CD4-positive, CD25-positive, alpha-beta regulatory T cell (primary cell): ENCODE measurements around the gene METAP2. TPM values are rescaled to one million over a fixed set of nuclear protein-coding genes. Genes with fewer than 3 reads are reported as not detected.
"Not testable (repeated sequence)": the region's sequence is repeated elsewhere in the genome, so short reads cannot be mapped to it uniquely, and the experiment has no call there.

Experiments used
- ATAC-seq, 2 donors: fragments of 150-1000 bp; cut with Tn5 transposase; one replicate each; pipeline ENCODE4 v1.10.0; 2021; ENCODE audit warnings: low read depth in 2 of 2, moderate number of reproducible peaks in 2 of 2, moderate library complexity in 1 of 2
- DNase-seq, 3 donors: peaks; one replicate each; pipeline versions ENCODE4 v3.0.0 to v3.0.0-alpha.2; 2012 to 2022; ENCODE audit warnings: mixed read lengths in 1 of 3
- H3K27ac ChIP-seq: one replicate; pipeline ENCODE4 v1.7.0; 2013; ENCODE audit warnings: mild to moderate bottlenecking, low read length; ENCODE audit not compliant: insufficient read depth, poor library complexity, severe bottlenecking
- H3K27me3 ChIP-seq: one replicate; pipeline ENCODE4 v1.7.0; 2013; ENCODE audit warnings: low read length; ENCODE audit not compliant: control insufficient read depth, insufficient read depth
- H3K36me3 ChIP-seq: one replicate; pipeline ENCODE4 v1.7.0; 2013; ENCODE audit warnings: mild to moderate bottlenecking, low read length, moderate library complexity; ENCODE audit not compliant: control insufficient read depth, insufficient read depth
- H3K4me1 ChIP-seq: 2 replicates; pipeline ENCODE4 v1.7.0; 2013; ENCODE audit warnings: mild to moderate bottlenecking, low read length; ENCODE audit not compliant: insufficient read depth, control insufficient read depth, poor library complexity, severe bottlenecking
- H3K4me3 ChIP-seq: one replicate; pipeline ENCODE4 v1.7.0; 2013; ENCODE audit warnings: low read depth, mild to moderate bottlenecking, low read length, moderate library complexity
- H3K9me3 ChIP-seq, 2 experiments: 1 replicate in 1 of 2; 2 replicates in 1 of 2; pipeline ENCODE4 v1.7.0; 2013; ENCODE audit warnings: low read length in 2 of 2, mild to moderate bottlenecking in 1 of 2, moderate library complexity in 1 of 2; ENCODE audit not compliant: control insufficient read depth in 2 of 2
- H3K27ac Mint-ChIP-seq, 3 donors: one replicate each; pipeline ENCODE4 v1.8.0; 2020 to 2022; ENCODE audit warnings: mild to moderate bottlenecking in 3 of 3, mixed read lengths in 3 of 3, moderate library complexity in 2 of 3
- H3K27me3 Mint-ChIP-seq: one replicate; pipeline ENCODE4 v1.8.0; 2022; ENCODE audit warnings: mild to moderate bottlenecking, mixed read lengths
- H3K36me3 Mint-ChIP-seq: one replicate; pipeline ENCODE4 v1.8.0; 2020; ENCODE audit warnings: mixed read lengths
- H3K4me1 Mint-ChIP-seq, 4 donors: one replicate each; pipeline ENCODE4 v1.8.0; 2020 to 2022; ENCODE audit warnings: mixed read lengths in 4 of 4, mild to moderate bottlenecking in 1 of 4
- H3K4me3 Mint-ChIP-seq, 4 donors: one replicate each; pipeline ENCODE4 v1.8.0; 2020 to 2022; ENCODE audit warnings: mild to moderate bottlenecking in 4 of 4, mixed read lengths in 4 of 4, moderate library complexity in 3 of 4
- H3K9me3 Mint-ChIP-seq, 7 donors: one replicate each; pipeline ENCODE4 v1.8.0; 2020 to 2022; ENCODE audit warnings: mixed read lengths in 7 of 7, mild to moderate bottlenecking in 3 of 7, moderate library complexity in 2 of 7
- polyA plus RNA-seq, 4 donors: library from polyadenylated mRNA; unstranded; fragments of 300-500 nt; fragmentation: Illumina TruSeq; gene quantifications; one replicate each; pipeline ENCODE4 v1.2.3, GENCODE V29; 2021
- total RNA-seq: library from RNA; stranded (reverse); gene quantifications from one replicate; pipeline ENCODE4 v1.2.3, GENCODE V29; 2022

The METAP2 gene
- total and polyA plus RNA-seq, 5 donors from 2014 or later, result 33.9 to 55.7 (median 38.6) TPM

DNA sequence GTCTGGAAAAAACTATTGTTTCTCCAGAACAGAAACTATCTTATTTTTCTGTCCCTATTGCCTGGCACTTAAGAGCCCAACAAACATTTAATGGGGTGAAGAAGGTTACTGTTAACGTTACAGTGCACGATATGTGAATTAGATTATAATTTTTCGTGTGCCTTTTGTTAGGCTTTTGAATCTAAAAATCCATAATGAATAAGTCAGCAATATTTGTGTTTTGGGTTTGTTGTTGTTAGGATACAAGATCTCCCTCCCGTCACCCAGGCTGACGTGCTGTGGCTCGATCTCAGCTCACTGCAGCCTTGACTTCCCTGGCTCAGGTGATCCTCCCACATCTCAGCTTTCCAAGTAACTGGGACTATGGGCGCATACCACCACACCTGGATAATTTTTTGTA lies 7.9 kb downstream of the METAP2 start:
- no peak for ATAC-seq
- H3K9me3 ChIP-seq, result no peaks in the 10 kb centered on the region
- peaks cover 27% of the 10 kb centered on the region for H3K4me1 ChIP-seq
- peaks cover 40% of the 10 kb centered on the region for H3K36me3 Mint-ChIP-seq
- H3K4me3 ChIP-seq, result no peak overlapping the region
- peak overlapping the region in 2 of 3 donors; percentile 41 to 76 for H3K27ac Mint-ChIP-seq
- H3K4me3 Mint-ChIP-seq, result no peak overlapping the region
- no peaks in the 10 kb centered on the region for H3K9me3 Mint-ChIP-seq
- no peak overlapping the region for H3K27ac ChIP-seq
- H3K36me3 ChIP-seq, result peaks cover 51% of the 10 kb centered on the region
- no peaks in the 10 kb centered on the region for H3K27me3 ChIP-seq
- H3K4me1 Mint-ChIP-seq, result peaks cover 26 to 57% (median 49%) of the 10 kb centered on the region in 4 donors
- DNase-seq, result no peak
- no peaks in the 10 kb centered on the region for H3K27me3 Mint-ChIP-seq

DNA sequence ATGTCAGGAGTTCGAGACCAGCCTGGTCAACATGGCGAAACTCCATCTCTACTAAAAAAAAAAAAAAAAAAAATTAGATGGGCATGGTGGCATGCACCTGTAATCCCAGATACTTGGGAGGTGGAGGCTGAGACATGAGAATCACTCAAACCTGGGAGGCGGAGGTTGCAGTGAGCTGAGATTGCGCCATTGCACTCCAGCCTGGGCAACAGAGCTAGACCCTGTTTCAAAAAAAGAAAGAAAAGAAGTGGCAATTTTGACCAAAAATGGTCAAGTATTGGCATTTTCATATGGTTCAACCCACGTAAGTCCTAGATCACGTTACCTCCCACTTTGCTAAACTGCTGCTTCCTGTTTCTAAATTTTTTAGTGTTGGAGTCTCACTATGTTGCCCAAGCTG lies 8.6 kb downstream of the METAP2 start:
- Histone ChIP-seq H3K4me1 (peaks cover 22% of the 10 kb centered on the region), H3K36me3 (peaks cover 52% of the 10 kb centered on the region)
- H3K36me3 Mint-ChIP-seq, result peaks cover 43% of the 10 kb centered on the region
- not testable (repeated sequence) for DNase-seq, H3K4me3 ChIP-seq, ATAC-seq, H3K27me3 Mint-ChIP-seq, H3K9me3 Mint-ChIP-seq, H3K9me3 ChIP-seq, H3K27ac ChIP-seq, H3K27ac Mint-ChIP-seq, H3K27me3 ChIP-seq
- peaks cover 32 to 52% (median 48%) of the 10 kb centered on the region in 4 donors for H3K4me1 Mint-ChIP-seq
- H3K4me3 Mint-ChIP-seq, result peak overlapping the region in 1 of 4 donors; percentile 51

- no peak for DNase-seq
- H3K27me3 Mint-ChIP-seq, result no peaks in the 10 kb centered on the region
- H3K4me3 ChIP-seq, result no peak overlapping the region
- H3K27ac Mint-ChIP-seq, result no peak overlapping the region
- H3K27ac ChIP-seq, result no peak overlapping the region
- H3K36me3 Mint-ChIP-seq, result peaks cover 34% of the 10 kb centered on the region
- no peaks in the 10 kb centered on the region for H3K27me3 ChIP-seq
- peaks cover 28 to 37% (median 32%) of the 10 kb centered on the region in 4 donors for H3K4me1 Mint-ChIP-seq
- H3K4me1 ChIP-seq, result peaks cover 15% of the 10 kb centered on the region
- H3K4me3 Mint-ChIP-seq, result no peak overlapping the region
- no peaks in the 10 kb centered on the region for H3K9me3 Mint-ChIP-seq
- H3K36me3 ChIP-seq, result peaks cover 51% of the 10 kb centered on the region
- no peaks in the 10 kb centered on the region for H3K9me3 ChIP-seq
- ATAC-seq, result no peak
Observed at GRCh38 chr12:95484524-95484923, 10.6 kb downstream of the METAP2 start.

DNA sequence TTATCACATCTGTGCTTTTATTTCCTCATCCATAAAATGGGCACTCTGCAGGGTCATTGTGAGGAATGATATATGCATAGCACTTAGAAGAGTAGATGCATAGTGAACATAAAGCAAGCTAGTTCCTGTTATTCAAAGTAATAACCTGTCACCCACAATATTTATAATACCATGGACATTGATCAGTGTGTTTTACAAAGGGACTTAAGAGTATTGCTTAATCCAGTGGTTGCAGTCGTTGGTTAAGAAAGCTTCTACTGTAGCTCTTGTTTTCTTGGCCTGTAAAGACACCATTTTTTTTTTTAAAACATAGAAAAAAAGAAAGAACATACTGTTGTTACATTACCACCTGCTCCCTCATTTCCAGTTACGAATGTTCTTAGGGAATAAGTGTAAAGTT lies 13.1 kb downstream of the METAP2 start:
- peaks cover 9 to 27% (median 17%) of the 10 kb centered on the region in 4 donors for H3K4me1 Mint-ChIP-seq
- Histone ChIP-seq H3K4me1 (no peaks in the 10 kb centered on the region), H3K36me3 (peaks cover 53% of the 10 kb centered on the region), H3K9me3 (no peaks in the 10 kb centered on the region), H3K4me3 (no peak overlapping the region), H3K27me3 (no peaks in the 10 kb centered on the region), H3K27ac (no peak overlapping the region)
- no peak overlapping the region for H3K4me3 Mint-ChIP-seq
- no peak for DNase-seq
- ATAC-seq, result no peak
- no peaks in the 10 kb centered on the region for H3K9me3 Mint-ChIP-seq
- H3K27ac Mint-ChIP-seq, result no peak overlapping the region
- no peaks in the 10 kb centered on the region for H3K27me3 Mint-ChIP-seq
- peaks cover 32% of the 10 kb centered on the region for H3K36me3 Mint-ChIP-seq

DNA sequence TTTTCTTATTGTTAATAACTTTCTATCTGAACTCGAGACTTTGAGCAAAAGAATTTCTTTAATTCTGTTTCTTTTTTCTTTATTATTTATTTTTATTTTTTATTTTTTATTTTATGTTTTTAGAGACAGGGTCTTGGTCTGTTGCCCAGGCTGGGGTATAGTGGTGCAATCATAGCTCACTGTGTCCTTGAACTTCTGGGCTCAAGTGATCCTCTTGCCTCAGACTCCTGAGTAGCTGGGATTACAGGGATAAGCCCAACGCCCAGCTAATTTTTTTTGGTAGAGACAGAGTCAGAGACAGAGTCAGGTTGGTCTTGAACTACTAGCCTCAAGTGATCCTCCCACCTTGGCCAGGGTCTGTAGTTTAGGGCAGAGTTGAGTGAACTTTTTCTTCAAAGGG lies 18.5 kb downstream of the METAP2 start:
- Histone ChIP-seq H3K27me3 (no peaks in the 10 kb centered on the region), H3K9me3 (no peaks in the 10 kb centered on the region), H3K36me3 (peaks cover 59% of the 10 kb centered on the region), H3K27ac (no peak overlapping the region), H3K4me3 (no peak overlapping the region), H3K4me1 (no peaks in the 10 kb centered on the region)
- Mint-ChIP-seq H3K36me3 (peaks cover 41% of the 10 kb centered on the region), H3K9me3 (no peaks in the 10 kb centered on the region), H3K27ac (peak overlapping the region in 1 of 3 donors; percentile 49), H3K4me3 (no peak overlapping the region), H3K27me3 (no peaks in the 10 kb centered on the region), H3K4me1 (peaks cover 4 to 21% (median 11%) of the 10 kb centered on the region in 4 donors)
- ATAC-seq, result no peak
- DNase-seq, result no peak

DNA sequence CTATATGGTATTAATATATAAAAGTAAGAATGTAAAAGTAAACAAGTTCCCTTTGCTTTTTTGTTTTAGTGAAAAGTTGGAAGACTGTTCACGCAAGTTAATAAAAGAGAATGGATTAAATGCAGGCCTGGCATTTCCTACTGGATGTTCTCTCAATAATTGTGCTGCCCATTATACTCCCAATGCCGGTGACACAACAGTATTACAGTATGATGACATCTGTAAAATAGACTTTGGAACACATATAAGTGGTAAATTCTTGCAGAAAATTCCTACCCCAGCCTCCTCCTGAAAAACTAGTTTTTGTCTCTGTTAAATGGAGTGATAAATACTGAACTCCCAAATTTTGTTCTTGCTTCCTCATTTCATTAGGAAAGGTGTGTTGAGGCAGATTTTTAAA lies 20.9 kb downstream of the METAP2 start:
- H3K27me3 ChIP-seq, result no peaks in the 10 kb centered on the region
- ATAC-seq (no peak), DNase-seq (no peak)
- Mint-ChIP-seq H3K9me3 (no peaks in the 10 kb centered on the region), H3K27me3 (no peaks in the 10 kb centered on the region), H3K4me3 (no peak overlapping the region), H3K36me3 (peaks cover 54% of the 10 kb centered on the region), H3K4me1 (peaks cover 13 to 21% (median 15%) of the 10 kb centered on the region in 4 donors), H3K27ac (no peak overlapping the region)
- no peak overlapping the region for H3K4me3 ChIP-seq
- peak overlapping the region; percentile 15 for H3K27ac ChIP-seq
- H3K4me1 ChIP-seq, result no peaks in the 10 kb centered on the region
- peaks cover 66% of the 10 kb centered on the region for H3K36me3 ChIP-seq
- no peaks in the 10 kb centered on the region for H3K9me3 ChIP-seq

GRCh38 chr12:95495433-95495832 lies 21.5 kb downstream of the METAP2 start:
- Mint-ChIP-seq H3K36me3 (peaks cover 59% of the 10 kb centered on the region), H3K4me3 (no peak overlapping the region), H3K27ac (peak overlapping the region in 1 of 3 donors; percentile 87), H3K27me3 (no peaks in the 10 kb centered on the region), H3K4me1 (peaks cover 17 to 21% (median 17%) of the 10 kb centered on the region in 4 donors), H3K9me3 (no peaks in the 10 kb centered on the region)
- no peak overlapping the region for H3K4me3 ChIP-seq
- ATAC-seq (no peak), DNase-seq (no peak)
- no peak overlapping the region for H3K27ac ChIP-seq
- no peaks in the 10 kb centered on the region for H3K4me1 ChIP-seq
- H3K27me3 ChIP-seq, result no peaks in the 10 kb centered on the region
- peaks cover 69% of the 10 kb centered on the region for H3K36me3 ChIP-seq
- no peaks in the 10 kb centered on the region for H3K9me3 ChIP-seq

DNA sequence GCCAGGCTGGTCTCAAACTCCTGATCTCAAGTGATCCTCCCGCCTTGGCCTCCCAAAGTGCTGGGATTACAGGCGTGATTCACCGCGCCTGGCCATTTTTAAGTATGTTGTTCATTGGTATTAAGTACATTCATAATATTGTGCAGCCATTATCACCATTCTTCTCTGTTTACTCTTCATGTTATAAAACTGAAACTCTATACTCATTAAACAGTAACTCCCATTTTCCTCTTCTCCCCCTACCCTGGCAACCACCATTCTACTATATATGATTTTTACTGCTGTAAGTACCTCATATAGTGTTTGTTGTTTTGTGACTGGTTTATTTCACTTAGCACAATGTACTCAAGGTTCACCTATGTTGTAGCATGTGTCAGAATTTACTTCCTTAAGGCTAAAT lies 23.1 kb downstream of the METAP2 start:
- DNase-seq (no peak), ATAC-seq (no peak)
- no peak overlapping the region for H3K4me3 Mint-ChIP-seq
- peaks cover 7 to 18% (median 17%) of the 10 kb centered on the region in 4 donors for H3K4me1 Mint-ChIP-seq
- no peaks in the 10 kb centered on the region for H3K27me3 Mint-ChIP-seq
- no peaks in the 10 kb centered on the region for H3K9me3 Mint-ChIP-seq
- Histone ChIP-seq H3K9me3 (no peaks in the 10 kb centered on the region), H3K36me3 (peaks cover 67% of the 10 kb centered on the region), H3K27me3 (no peaks in the 10 kb centered on the region), H3K4me3 (no peak overlapping the region), H3K4me1 (no peaks in the 10 kb centered on the region), H3K27ac (no peak overlapping the region)
- peak overlapping the region in 2 of 3 donors; percentile 33 to 64 for H3K27ac Mint-ChIP-seq
- peaks cover 55% of the 10 kb centered on the region for H3K36me3 Mint-ChIP-seq
